ENCODE data around the gene SCAMP1. TPM values are rescaled to one million over a fixed set of nuclear protein-coding genes. Genes with fewer than 3 reads are reported as not detected.
A peak's percentile ranks its signal among the peaks of the same experiment; 100 is the strongest.

The SCAMP1 gene
- total and polyA plus RNA-seq, 2 donors (not counting 1 experiment from before 2014, with no cell fraction given) = 44.3 to 60.6 TPM

GRCh38 chr5:78360674-78360923, 182 bp downstream of the SCAMP1 start:
- peaks cover 12% of the 10 kb centered on the region for H3K79me2 ChIP-seq (ENCODE audit: control insufficient read depth, insufficient read depth, low read length)
- TF ChIP-seq EZH2 (IDR thresholded peaks at IDR 0.05; ENCODE audit: low read length, missing control alignments) = no peak
- no peak for TF ChIP-seq CTCF (conservative IDR thresholded peaks at IDR 0.05 in 1 of 2, IDR thresholded peaks at IDR 0.05 in 1 of 2; ENCODE audit: low read depth in 1 of 2, low read length in 2 of 2)
- H3K27ac ChIP-seq (ENCODE audit: insufficient read depth, low read length) = peak overlapping the region; percentile 94
- no peaks in the 10 kb centered on the region for H3K27me3 ChIP-seq (ENCODE audit: control insufficient read depth, insufficient read depth, low read length)
- H3K36me3 ChIP-seq (ENCODE audit: control insufficient read depth, insufficient read depth, low read length) = no peaks in the 10 kb centered on the region
- H4K20me1 ChIP-seq (ENCODE audit: control insufficient read depth, extremely low read depth, insufficient read depth, low read length) = no peaks in the 10 kb centered on the region
- no peak for DNase-seq (ENCODE audit: low read depth in 2 of 2)
- peak overlapping the region; percentile 75 to 98 (median 94) for H3K4me3 ChIP-seq (replicated peaks in 1 of 4; ENCODE audit: control extremely low read depth in 1 of 4, insufficient read depth in 1 of 4, low read depth in 3 of 4, low read length in 4 of 4)
- H2AFZ ChIP-seq (ENCODE audit: low read length) = peak overlapping the region; percentile 95
- no peaks in the 10 kb centered on the region for H3K9me3 ChIP-seq (ENCODE audit: control insufficient read depth, insufficient read depth, low read depth, low read length)
- H3K4me2 ChIP-seq (ENCODE audit: extremely low read depth, insufficient read depth, low read length) = peak overlapping the region; percentile 73
- peaks cover 3% of the 10 kb centered on the region for H3K4me1 ChIP-seq (ENCODE audit: control insufficient read depth, extremely low read depth, insufficient read depth, low read length)
- H3K9ac ChIP-seq (ENCODE audit: insufficient read depth, low read length) = peak overlapping the region; percentile 94

GRCh38 chr5:78360924-78361630, 660 bp downstream of the SCAMP1 start:
- peaks cover 3% of the 10 kb centered on the region for H3K4me1 ChIP-seq (ENCODE audit: control insufficient read depth, extremely low read depth, insufficient read depth, low read length)
- H3K27me3 ChIP-seq (ENCODE audit: control insufficient read depth, insufficient read depth, low read length) = no peaks in the 10 kb centered on the region
- no peaks in the 10 kb centered on the region for H3K36me3 ChIP-seq (ENCODE audit: control insufficient read depth, insufficient read depth, low read length)
- H3K9me3 ChIP-seq (ENCODE audit: control insufficient read depth, insufficient read depth, low read depth, low read length) = no peaks in the 10 kb centered on the region
- peak overlapping the region; percentile 95 for H2AFZ ChIP-seq (ENCODE audit: low read length)
- H3K79me2 ChIP-seq (ENCODE audit: control insufficient read depth, insufficient read depth, low read length) = peaks cover 12% of the 10 kb centered on the region
- DNase-seq (ENCODE audit: low read depth in 2 of 2) = peak; percentile 74 to 75
- H3K4me2 ChIP-seq (ENCODE audit: extremely low read depth, insufficient read depth, low read length) = peak overlapping the region; percentile 73
- H3K27ac ChIP-seq (ENCODE audit: insufficient read depth, low read length) = peak overlapping the region; percentile 94
- H3K9ac ChIP-seq (ENCODE audit: insufficient read depth, low read length) = peak overlapping the region; percentile 94
- TF ChIP-seq CTCF (conservative IDR thresholded peaks at IDR 0.05 in 1 of 2, IDR thresholded peaks at IDR 0.05 in 1 of 2; ENCODE audit: low read depth in 1 of 2, low read length in 2 of 2) = peak; percentile 29 to 34
- TF ChIP-seq EZH2 (IDR thresholded peaks at IDR 0.05; ENCODE audit: low read length, missing control alignments) = no peak
- no peaks in the 10 kb centered on the region for H4K20me1 ChIP-seq (ENCODE audit: control insufficient read depth, extremely low read depth, insufficient read depth, low read length)
- peak overlapping the region; percentile 75 to 98 (median 94) for H3K4me3 ChIP-seq (replicated peaks in 1 of 4; ENCODE audit: control extremely low read depth in 1 of 4, insufficient read depth in 1 of 4, low read depth in 3 of 4, low read length in 4 of 4)

- TF ChIP-seq EZH2 (IDR thresholded peaks at IDR 0.05; ENCODE audit: low read length, missing control alignments) = no peak
- no peak for TF ChIP-seq CTCF (conservative IDR thresholded peaks at IDR 0.05 in 1 of 2, IDR thresholded peaks at IDR 0.05 in 1 of 2; ENCODE audit: low read depth in 1 of 2, low read length in 2 of 2)
- DNase-seq (ENCODE audit: low read depth in 2 of 2) = no peak
- Histone ChIP-seq H3K9ac (ENCODE audit: insufficient read depth, low read length) (no peak overlapping the region), H3K4me3 (replicated peaks in 1 of 4; ENCODE audit: control extremely low read depth in 1 of 4, insufficient read depth in 1 of 4, low read depth in 3 of 4, low read length in 4 of 4) (peak overlapping the region; percentile 75 to 98 (median 94)), H3K9me3 (ENCODE audit: control insufficient read depth, insufficient read depth, low read depth, low read length) (no peaks in the 10 kb centered on the region), H3K4me1 (ENCODE audit: control insufficient read depth, extremely low read depth, insufficient read depth, low read length) (peaks cover 3% of the 10 kb centered on the region), H3K27ac (ENCODE audit: insufficient read depth, low read length) (no peak overlapping the region), H3K4me2 (ENCODE audit: extremely low read depth, insufficient read depth, low read length) (peak overlapping the region; percentile 73), H3K27me3 (ENCODE audit: control insufficient read depth, insufficient read depth, low read length) (no peaks in the 10 kb centered on the region), H2AFZ (ENCODE audit: low read length) (no peak overlapping the region), H3K79me2 (ENCODE audit: control insufficient read depth, insufficient read depth, low read length) (peaks cover 12% of the 10 kb centered on the region), H4K20me1 (ENCODE audit: control insufficient read depth, extremely low read depth, insufficient read depth, low read length) (no peaks in the 10 kb centered on the region), H3K36me3 (ENCODE audit: control insufficient read depth, insufficient read depth, low read length) (no peaks in the 10 kb centered on the region)
Measured at GRCh38 chr5:78361631-78361993, 1.2 kb downstream of the SCAMP1 start.
